ENCODE data around the gene MST1R.

DNA sequence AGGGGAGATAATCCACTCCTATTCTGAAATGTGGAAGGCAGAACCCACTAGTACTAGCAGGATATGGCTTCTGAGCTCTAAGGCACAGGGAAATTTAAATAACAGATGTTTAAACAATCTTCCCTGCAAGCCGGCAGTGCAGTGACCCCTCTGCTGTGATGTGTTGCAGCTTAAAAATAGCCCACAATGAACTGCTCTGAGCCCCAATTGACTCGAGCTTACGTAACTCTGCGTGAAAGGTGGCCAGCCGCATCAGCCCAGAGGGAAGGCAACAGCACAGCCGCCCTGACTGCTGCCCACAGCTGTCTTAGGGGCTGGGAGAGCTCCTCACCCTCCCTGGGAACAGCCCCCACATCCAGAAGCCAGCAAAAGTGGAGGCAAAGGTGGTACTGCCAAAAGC, 21.5 kb downstream of the MST1R start:
- TF ChIP-seq CTCF (IDR thresholded peaks at IDR 0.05) (no peak), POLR2A (IDR thresholded peaks at IDR 0.05) (no peak)
